ENCODE measurements around the gene MTCH1.

Gene MTCH1

GRCh38 chr6:36985808-36986703 is at the start of gene MTCH1:
Gene MTCH1, minus strand, starts transcription at chr6:36986196. Its CDS starts 23 bp downstream, at chr6:36986173.
- no peak for TF ChIP-seq CTCF (IDR thresholded peaks at IDR 0.05)

- TF ChIP-seq CTCF (IDR thresholded peaks at IDR 0.05): no peak
Observed at GRCh38 chr6:37033819-37034795, 48.1 kb upstream of the MTCH1 start.

GRCh38 chr6:37033255-37033654 is 47.3 kb upstream of the MTCH1 start:
- TF ChIP-seq CTCF (IDR thresholded peaks at IDR 0.05): no peak

GRCh38 chr6:37032239-37032638 is 46.2 kb upstream of the MTCH1 start:
- TF ChIP-seq CTCF (IDR thresholded peaks at IDR 0.05): no peak

- TF ChIP-seq CTCF (IDR thresholded peaks at IDR 0.05): no peak
Observed at GRCh38 chr6:37030599-37030998, 44.6 kb upstream of the MTCH1 start.

GRCh38 chr6:37029249-37029971 is 43.4 kb upstream of the MTCH1 start:
- TF ChIP-seq CTCF (IDR thresholded peaks at IDR 0.05): peak; percentile 36
